ENCODE data around the gene PDIA4. TPM values are rescaled to one million over a fixed set of nuclear protein-coding genes. Genes with fewer than 3 reads are reported as not detected.

PDIA4 gene
- total RNA-seq, 1 donor from 2014 or later = 225 TPM

- no peaks in the 10 kb centered on the region for H3K36me3 ChIP-seq (ENCODE audit: control insufficient read depth, insufficient read depth, low read length)
- DNase-seq (ENCODE audit: low read depth) = no peak
- no peak for TF ChIP-seq CTCF (IDR thresholded peaks at IDR 0.05; ENCODE audit: insufficient read depth, low read length, poor library complexity, severe bottlenecking)
- H3K4me3 ChIP-seq (ENCODE audit: low read depth, low read length) = no peak overlapping the region
- H3K27me3 ChIP-seq (ENCODE audit: control insufficient read depth, insufficient read depth, low read length) = no peaks in the 10 kb centered on the region
Measured at GRCh38 chr7:148978091-148978490, 50.2 kb downstream of the PDIA4 start.

- no peaks in the 10 kb centered on the region for H3K36me3 ChIP-seq (ENCODE audit: control insufficient read depth, insufficient read depth, low read length)
- no peaks in the 10 kb centered on the region for H3K27me3 ChIP-seq (ENCODE audit: control insufficient read depth, insufficient read depth, low read length)
- H3K4me3 ChIP-seq (ENCODE audit: low read depth, low read length) = no peak overlapping the region
- DNase-seq (ENCODE audit: low read depth) = no peak
- TF ChIP-seq CTCF (IDR thresholded peaks at IDR 0.05; ENCODE audit: insufficient read depth, low read length, poor library complexity, severe bottlenecking) = no peak
Measured at GRCh38 chr7:148975896-148976295, 52.4 kb downstream of the PDIA4 start.

GRCh38 chr7:148973256-148973655 lies 55.0 kb downstream of the PDIA4 start:
- no peak for TF ChIP-seq CTCF (IDR thresholded peaks at IDR 0.05; ENCODE audit: insufficient read depth, low read length, poor library complexity, severe bottlenecking)
- no peaks in the 10 kb centered on the region for H3K27me3 ChIP-seq (ENCODE audit: control insufficient read depth, insufficient read depth, low read length)
- H3K4me3 ChIP-seq (ENCODE audit: low read depth, low read length) = no peak overlapping the region
- DNase-seq (ENCODE audit: low read depth) = no peak
- H3K36me3 ChIP-seq (ENCODE audit: control insufficient read depth, insufficient read depth, low read length) = no peaks in the 10 kb centered on the region

- Histone ChIP-seq H3K36me3 (ENCODE audit: control insufficient read depth, insufficient read depth, low read length) (no peaks in the 10 kb centered on the region), H3K4me3 (ENCODE audit: low read depth, low read length) (no peak overlapping the region), H3K27me3 (ENCODE audit: control insufficient read depth, insufficient read depth, low read length) (no peaks in the 10 kb centered on the region)
- TF ChIP-seq CTCF (IDR thresholded peaks at IDR 0.05; ENCODE audit: insufficient read depth, low read length, poor library complexity, severe bottlenecking) = no peak
- no peak for DNase-seq (ENCODE audit: low read depth)
Measured at GRCh38 chr7:148972375-148972774, 55.9 kb downstream of the PDIA4 start.

GRCh38 chr7:148967602-148968001 lies 60.7 kb downstream of the PDIA4 start:
- no peak overlapping the region for H3K4me3 ChIP-seq (ENCODE audit: low read depth, low read length)
- no peaks in the 10 kb centered on the region for H3K36me3 ChIP-seq (ENCODE audit: control insufficient read depth, insufficient read depth, low read length)
- no peak for DNase-seq (ENCODE audit: low read depth)
- H3K27me3 ChIP-seq (ENCODE audit: control insufficient read depth, insufficient read depth, low read length) = no peaks in the 10 kb centered on the region
- TF ChIP-seq CTCF (IDR thresholded peaks at IDR 0.05; ENCODE audit: insufficient read depth, low read length, poor library complexity, severe bottlenecking) = no peak

GRCh38 chr7:148967032-148967372 lies 61.3 kb downstream of the PDIA4 start:
- no peaks in the 10 kb centered on the region for H3K27me3 ChIP-seq (ENCODE audit: control insufficient read depth, insufficient read depth, low read length)
- no peak for TF ChIP-seq CTCF (IDR thresholded peaks at IDR 0.05; ENCODE audit: insufficient read depth, low read length, poor library complexity, severe bottlenecking)
- no peak overlapping the region for H3K4me3 ChIP-seq (ENCODE audit: low read depth, low read length)
- no peaks in the 10 kb centered on the region for H3K36me3 ChIP-seq (ENCODE audit: control insufficient read depth, insufficient read depth, low read length)
- DNase-seq (ENCODE audit: low read depth) = no peak

Measured in kidney epithelial cell (primary cell).